ENCODE data around the gene NDC1.
"Not testable (repeated sequence)": the region's sequence is repeated elsewhere in the genome, so short reads cannot be mapped to it uniquely, and the experiment has no call there.

NDC1 gene

DNA sequence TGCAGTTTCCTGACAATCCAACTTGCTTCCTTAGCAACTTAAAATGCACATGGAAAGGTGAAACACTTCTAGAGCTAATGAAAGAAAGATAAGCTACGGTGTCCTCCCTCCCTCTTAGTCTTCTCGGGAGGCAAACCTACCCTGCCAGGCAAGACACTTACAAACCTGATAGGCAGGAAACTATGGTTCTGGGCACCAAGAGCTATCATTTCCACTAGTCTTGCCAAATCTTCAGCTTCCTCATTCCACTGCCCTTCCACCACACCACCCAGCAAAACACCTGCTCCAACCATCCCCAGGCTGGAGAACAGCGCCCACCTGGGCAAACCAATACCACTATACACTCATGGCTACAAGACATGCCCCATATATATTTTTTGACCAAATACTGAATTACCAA lies 15.2 kb downstream of the NDC1 start:
- no peak for DNase-seq

DNA sequence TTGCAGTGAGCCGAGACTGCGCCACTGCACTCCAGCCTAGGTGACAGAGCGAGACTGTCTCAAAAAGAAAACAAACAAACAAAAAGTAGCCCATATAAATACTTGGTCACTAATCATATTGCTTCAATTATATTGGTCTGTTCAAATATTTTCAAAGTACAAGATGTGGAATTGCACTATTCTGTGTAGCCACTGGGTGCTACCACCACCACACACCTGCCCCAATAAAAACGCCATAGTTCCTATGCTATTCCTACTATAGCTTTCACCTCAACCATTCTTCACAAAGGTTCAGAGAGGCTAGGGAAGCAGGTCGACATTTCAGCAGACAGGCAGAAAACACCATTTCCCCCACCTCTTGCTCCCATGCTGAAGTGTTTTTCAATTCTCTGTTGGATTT lies 16.7 kb downstream of the NDC1 start:
- no peak for DNase-seq

GRCh38 chr1:53819387-53819786 lies 18.7 kb downstream of the NDC1 start:
- no peak for DNase-seq

GRCh38 chr1:53816584-53816983 lies 21.5 kb downstream of the NDC1 start:
- DNase-seq: not testable (repeated sequence)

DNA sequence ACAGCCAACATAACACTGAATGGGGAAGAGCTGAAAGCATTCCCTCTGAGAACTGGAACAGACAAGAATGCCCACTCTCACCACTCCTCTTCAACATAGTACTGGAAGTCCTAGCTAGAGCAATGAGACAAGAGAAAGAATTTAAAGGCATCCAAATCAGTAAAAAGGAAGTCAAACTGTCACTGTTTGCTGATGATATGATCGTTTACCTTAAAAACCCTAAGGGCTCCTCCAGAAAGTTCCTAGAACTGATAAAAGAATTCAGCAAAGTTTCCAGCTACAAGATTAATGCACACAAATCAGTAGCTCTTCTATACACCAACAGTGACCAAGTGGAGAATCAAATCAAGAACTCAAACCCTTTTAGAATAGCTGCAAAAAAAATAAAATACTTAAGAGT lies 22.6 kb downstream of the NDC1 start:
- not testable (repeated sequence) for DNase-seq

DNA sequence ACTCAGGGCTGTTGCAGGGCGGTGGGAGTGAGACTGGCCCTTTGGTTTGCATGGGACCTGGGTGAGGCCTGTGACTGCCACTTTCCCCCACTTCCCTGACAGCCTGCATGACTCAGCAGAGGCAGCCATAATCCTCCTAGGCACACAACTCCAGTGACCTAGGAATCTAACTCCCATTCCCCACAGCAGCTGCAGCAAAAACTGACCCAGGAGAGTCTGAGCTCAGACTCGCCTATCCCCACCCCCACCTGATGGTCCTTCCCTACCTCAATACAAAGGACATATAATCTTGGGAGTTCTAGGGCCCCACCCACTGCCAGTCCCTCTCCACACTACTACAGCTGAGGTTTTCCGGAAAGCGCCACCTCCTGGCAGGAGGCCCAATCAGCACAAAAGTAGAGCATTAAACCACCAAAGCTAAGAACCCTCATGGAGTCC lies 26.7 kb downstream of the NDC1 start:
- DNase-seq: no peak

DNA sequence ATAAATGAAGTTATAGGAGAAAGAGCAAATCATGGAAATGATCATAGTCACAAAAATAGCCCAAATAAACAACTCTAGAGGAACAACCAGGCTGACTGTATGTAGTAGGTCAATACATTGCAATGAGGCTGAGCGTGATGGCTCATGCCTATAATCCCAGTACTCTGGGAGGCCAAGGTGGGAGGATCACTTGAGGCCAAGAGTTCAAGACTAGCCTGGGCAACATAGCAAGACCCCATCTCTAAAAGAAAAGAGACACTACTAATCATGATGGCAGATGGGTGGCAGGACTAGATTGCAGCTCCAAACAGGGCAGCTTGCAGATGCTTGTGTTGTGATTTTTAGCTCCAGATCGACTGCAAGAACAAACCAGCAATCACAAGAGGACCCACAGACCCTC lies 27.6 kb downstream of the NDC1 start:
- no peak for DNase-seq

GRCh38 chr1:53810007-53810406 lies 28.1 kb downstream of the NDC1 start:
- no peak for DNase-seq

DNA sequence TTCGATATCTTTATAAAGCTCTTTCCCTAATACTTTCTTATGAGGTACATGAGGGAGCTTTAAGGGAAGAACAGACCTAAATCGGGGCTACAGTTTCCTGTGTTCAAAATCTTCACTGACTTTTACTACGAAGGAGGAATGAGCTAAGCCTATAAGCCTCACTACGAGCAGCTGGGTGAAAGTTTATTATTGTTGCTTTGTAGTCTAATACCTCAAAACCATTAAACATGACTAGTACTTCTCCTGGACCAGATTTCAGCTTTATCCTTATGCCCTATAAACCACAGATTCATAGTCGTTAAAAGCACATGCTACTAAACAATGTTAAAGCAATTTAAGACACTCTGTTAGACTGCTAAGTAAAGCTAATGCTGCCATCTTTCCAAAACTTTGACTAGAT lies 30.2 kb downstream of the NDC1 start:
- no peak for DNase-seq

DNA sequence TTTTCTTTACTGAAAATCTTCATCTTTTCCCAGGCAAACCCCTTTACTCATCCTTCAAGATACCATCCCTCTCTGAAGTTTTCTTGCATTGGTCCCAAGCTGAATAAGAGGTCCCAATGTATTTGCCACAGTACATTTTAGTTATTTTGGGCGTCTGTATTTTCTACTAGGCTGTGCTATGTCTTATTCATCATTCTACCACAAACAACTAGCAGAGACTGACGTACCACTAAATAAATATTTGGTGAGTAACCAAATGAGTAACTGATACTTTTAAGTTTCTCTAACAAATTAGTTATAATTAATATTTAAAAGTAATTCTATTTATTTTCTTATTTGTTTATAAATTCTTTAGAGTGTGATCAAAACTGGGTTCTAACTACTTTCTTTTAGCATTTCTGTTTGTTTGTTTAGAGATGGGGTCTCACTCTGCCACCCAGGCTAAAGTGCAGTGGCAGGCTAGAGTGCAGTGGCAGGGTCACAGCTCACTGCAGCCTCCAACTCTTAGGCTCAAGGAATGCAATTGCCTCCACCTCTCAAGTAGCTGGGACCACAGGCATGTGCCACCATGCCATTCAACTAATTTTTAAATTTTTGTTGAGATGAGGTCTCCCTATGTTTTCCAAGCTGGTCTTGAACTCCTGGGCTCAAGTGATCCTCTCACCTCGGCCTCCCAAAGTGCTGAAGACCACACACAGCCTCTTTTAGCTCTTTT lies 33.1 kb downstream of the NDC1 start:
- no peak for DNase-seq

GRCh38 chr1:53804181-53804580 lies 33.9 kb downstream of the NDC1 start:
- DNase-seq: no peak

GRCh38 chr1:53800621-53801020 lies 37.5 kb downstream of the NDC1 start:
- no peak for DNase-seq

DNA sequence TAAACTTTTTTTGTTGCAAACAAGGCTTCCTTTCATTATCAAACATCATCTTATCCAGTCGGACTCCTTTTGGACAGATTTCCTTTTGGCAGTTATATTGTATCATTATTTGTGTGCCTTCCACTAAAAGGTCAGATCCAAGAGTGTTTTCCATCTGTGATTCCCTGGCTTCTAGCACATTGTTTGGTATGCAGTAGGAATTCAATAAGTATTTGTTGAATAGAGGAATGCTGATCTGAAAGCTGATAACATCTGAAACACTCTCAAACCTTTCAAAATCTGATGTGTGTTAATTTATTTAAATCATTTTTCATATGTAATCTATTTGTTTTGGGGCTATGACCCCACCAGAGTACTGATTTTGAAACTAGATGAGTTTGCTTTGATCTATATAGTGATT lies 39.0 kb downstream of the NDC1 start:
- no peak for DNase-seq

GRCh38 chr1:53792806-53793205 lies 45.3 kb downstream of the NDC1 start:
- DNase-seq: no peak

- no peak for DNase-seq
Measured at GRCh38 chr1:53787655-53788054, 50.4 kb downstream of the NDC1 start.

DNA sequence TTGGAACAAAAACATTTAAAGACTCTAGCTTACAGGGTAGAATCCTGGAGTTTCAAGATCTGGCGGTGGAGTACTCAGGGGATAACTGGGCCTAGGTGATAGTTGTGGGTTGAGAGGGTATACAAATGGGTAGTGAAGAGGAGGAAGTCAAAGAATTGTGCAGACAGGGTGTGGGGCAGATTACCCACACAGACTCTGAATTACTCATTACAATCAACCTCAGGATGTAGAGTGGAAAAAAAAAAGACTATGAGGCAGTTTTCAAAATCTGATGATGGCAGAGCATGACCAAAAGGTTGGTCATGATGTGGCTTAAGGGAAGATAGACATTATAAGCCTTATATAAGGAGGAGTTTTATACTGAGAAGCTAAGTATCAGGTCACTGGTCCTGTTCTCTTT lies 55.0 kb downstream of the NDC1 start:
- DNase-seq: no peak

DNA sequence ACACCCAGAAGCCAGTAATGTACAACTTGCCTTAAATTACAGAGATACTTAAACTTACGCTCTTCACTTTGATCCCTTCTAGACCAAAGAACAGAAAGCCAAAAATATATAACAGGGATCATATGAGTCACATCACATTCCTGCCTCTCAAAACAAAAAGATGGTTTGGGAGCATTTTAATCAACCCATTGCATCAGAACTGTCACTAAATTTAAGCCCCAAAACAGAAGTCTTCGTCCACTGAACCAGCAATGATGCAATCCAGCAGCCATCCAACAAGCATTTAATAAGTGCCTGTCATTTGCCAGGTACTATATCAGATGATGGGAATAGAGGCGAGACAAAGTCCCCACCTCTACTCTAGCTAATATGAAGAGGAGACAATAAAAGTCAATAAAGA lies 56.4 kb downstream of the NDC1 start:
- DNase-seq: no peak

DNA sequence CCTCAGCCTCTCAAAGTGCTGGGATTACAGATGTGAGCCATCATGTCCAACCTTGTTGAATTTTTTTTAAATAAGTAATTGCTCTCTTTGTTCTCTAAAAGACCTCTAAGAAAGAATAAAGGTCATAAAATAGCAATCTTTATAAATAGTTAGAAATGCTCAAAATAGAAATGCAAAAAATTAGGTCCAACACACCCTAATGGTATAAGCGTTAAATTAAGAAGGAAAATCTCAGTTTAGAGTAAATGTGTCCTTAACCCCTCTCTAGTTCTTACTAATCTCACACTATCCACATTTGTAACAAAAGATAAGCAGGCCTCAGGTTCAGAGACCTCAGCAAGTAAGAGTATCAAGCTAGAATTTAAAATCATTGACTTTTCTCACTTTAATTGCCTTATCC lies 60.8 kb downstream of the NDC1 start:
- no peak for DNase-seq

- no peak for DNase-seq
Measured at GRCh38 chr1:53771648-53772047, 66.4 kb downstream of the NDC1 start.

DNA sequence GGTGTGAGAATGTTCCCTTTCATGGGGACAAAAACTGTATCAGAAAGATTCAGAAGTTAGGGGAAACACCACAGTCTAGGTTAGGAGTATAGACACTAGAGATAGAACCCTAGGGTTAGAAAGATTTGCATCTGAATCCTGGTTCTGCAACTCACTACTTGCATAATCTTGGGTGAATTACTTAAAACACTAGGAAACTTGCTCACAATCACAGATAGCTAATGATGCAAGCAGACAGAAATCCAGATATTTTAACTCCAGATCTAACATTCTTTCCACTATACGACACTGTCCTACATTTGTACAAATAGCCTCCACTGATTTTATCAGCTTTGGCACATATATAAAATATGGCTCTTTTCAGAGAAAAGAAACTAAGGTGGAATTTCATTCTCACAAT lies 68.3 kb downstream of the NDC1 start:
- DNase-seq: no peak

GRCh38 chr1:53769184-53769583 lies 68.9 kb downstream of the NDC1 start:
- DNase-seq: no peak

- DNase-seq: no peak
Measured at GRCh38 chr1:53766831-53767405, 71.2 kb downstream of the NDC1 start.

GRCh38 chr1:53766194-53766742 lies 71.8 kb downstream of the NDC1 start:
- no peak for DNase-seq

- DNase-seq: no peak
Measured at GRCh38 chr1:53765657-53766056, 72.4 kb downstream of the NDC1 start.

- no peak for DNase-seq
Measured at GRCh38 chr1:53763911-53764310, 74.2 kb downstream of the NDC1 start.

Data from activated effector memory CD4-positive, alpha-beta T cell treated with anti-CD3 and anti-CD28 coated beads, Interleukin-2, amount 50 U/mL, for 16 hours (primary cell).